GM18951 (cell line): ENCODE data around the gene FBXO34.
"Not testable (repeated sequence)": the region's sequence is repeated elsewhere in the genome, so short reads cannot be mapped to it uniquely, and the experiment has no call there.

Experiments
- POLR2A ChIP-seq: IDR thresholded peaks from 4 replicates; pipeline ENCODE4 v1.6.1; 2011; ENCODE audit warnings: mild to moderate bottlenecking; ENCODE audit not compliant: insufficient read length, insufficient read depth; ENCODE audit errors: extremely low read depth
- in situ Hi-C: fragments of 300-500 bp; cut with MboI; formaldehyde crosslinking; loops from one replicate; pipeline ENCODE4 v1.12.0; 2022; ENCODE audit warnings: low sequenced_read_pairs, mixed read lengths, inconsistent platforms; ENCODE audit not compliant: unreplicated experiment

FBXO34 gene

DNA sequence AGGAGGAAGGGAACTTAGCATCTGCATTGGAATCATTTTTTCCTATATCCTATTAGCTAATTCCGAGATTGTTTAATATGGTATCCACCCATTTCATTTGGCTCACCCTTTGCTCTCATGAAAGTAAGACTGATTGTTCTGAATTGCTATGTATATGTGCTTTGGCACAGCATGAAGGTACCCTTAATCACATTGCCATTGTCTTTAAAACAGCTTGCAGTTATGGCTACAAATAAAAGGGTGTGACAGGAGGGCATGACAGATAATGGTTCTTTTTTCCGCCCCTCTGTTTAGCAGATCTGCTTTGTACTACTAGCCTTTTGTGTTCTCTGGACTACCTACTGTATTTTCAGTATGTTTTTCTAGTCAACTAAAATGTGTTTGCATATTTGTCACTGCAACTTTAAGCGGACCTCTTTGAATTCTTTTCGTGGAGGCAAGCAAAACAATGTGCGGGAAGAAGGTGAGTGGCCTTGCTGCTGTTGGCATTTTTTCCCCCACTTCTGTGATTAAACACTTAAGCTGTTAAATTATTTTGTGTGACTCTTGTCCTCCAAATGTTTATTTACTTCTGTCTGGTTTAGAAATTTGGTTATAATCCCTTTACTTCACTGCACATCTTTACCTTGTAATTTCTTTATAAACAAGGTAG lies 35.8 kb downstream of the FBXO34 start:
- in situ Hi-C loops, result no loop called here
- no peak for TF ChIP-seq POLR2A

- in situ Hi-C loops, result no loop called here
- no peak for TF ChIP-seq POLR2A
Measured at GRCh38 chr14:55309154-55309553, 37.9 kb downstream of the FBXO34 start.

DNA sequence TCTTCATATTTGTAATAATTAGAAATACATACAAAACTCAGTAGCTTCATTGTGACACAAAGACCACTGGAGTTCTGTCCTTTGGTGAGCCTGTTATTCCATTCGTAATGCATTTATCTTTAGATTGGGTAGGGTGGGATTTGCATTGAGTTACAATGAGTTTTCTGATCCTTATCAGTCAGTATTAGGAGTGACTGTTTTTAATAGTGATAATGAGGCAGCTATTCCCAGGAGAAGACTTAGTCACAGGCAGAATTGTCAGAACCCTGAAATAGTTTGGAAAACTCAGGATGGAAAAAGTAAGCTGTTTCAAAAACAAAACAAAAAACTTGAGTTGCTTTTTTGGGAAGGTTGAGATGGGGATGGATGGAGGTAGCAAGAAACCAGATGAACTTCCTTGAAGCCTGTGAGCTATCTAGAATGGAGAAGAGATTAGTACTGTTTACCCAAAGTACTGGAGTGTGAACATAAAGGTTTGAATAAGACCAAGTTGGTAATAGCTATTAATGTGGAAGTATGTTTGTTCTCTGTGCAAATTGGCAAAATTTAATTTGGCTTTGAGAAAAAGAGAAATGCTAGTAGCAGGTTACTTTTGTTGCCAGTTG lies 38.6 kb downstream of the FBXO34 start:
- in situ Hi-C loops, result no loop called here

DNA sequence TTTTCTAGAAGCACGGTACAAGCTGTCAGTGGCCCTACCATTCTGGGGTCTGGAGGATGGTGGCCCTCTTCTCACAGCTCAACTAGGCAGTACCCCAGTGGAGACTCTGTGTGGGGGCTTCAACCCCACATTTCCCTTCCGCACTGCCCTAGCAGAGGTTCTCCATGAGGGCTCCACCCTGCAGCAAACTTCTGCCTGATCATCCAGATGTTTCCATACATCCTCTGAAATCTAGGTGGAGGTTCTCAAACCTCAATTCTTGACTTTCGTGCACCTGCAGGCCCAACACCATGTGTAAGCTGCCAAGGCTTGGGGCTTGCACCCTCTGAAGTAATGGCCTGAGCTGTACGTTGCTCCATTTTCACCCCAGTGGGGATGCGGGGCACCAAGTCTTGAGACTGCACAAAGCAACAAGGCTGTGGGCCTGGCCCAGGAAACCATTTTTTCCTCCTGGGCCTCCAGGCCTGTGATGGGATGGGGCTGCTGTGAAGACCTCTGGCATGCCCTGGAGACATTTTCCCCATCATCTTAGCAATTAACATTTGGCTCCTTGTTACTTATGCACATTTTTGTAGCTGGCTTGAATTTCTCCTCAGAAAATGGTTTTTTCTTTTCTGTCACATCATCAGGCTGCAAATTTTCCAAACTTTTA lies 41.3 kb downstream of the FBXO34 start:
- in situ Hi-C loops, result not testable (repeated sequence)

More for the DNA sequence above, 38.6 kb downstream of the FBXO34 start:
- no peak for TF ChIP-seq POLR2A

DNA sequence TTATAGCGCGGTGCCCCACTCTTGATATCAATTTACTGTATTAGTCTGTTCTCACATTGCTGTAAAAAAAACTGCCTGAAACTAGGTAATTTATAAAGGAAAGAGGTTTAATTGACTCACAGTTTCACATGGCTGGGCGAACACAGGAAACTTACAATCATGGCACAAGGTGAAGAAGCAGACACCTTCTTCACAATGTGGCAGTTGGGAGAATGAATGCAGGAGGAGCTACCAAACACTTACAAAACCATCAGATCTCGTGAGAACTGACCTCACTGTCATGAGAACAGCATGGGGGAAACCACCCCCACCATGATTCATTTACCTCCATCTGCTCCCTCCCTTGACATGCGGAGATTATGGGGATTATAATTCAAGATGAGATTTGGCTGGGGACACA lies 42.3 kb downstream of the FBXO34 start:
- in situ Hi-C loops, result no loop called here
- no peak for TF ChIP-seq POLR2A

DNA sequence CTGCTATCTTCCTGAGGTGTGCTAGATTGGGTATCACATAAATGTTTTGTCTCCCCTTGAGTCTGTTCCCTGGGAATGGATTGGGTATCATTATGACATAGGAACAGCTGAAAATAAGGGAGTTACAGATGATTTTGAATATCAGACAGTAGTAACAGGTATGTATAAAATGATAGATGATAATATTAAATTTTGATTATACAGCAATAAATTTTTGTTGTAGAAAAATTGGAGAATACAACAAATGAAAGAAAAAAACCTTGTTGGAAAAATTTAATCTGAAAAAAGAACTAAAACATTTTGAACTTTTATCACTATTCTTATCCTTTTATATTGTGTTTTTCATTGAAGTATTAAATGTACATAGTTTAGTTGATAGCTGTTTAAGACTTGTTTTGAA lies 43.2 kb downstream of the FBXO34 start:
- in situ Hi-C loops, result no loop called here

DNA sequence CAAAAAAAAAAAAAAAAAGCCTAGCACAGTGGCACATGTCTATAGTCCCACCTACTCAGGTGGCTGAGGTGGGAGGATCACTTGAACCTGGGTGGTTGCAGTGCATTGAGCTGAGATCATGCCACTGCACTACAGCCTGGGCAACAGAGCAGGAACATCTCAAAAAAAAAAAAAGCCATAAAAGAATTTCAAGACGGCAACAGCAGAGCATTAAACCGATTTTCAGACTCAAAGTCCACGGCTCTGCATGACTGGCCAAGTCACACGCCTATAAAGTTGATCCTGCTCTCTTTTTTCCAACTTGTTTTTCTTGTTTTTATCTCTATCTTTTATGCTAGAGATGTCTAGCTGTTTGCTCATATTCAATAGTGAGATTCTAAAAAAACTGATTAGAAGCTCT lies 45.3 kb downstream of the FBXO34 start:
- no peak for TF ChIP-seq POLR2A
- in situ Hi-C loops, result no loop called here

More for the DNA sequence above, 43.2 kb downstream of the FBXO34 start:
- TF ChIP-seq POLR2A, result no peak

DNA sequence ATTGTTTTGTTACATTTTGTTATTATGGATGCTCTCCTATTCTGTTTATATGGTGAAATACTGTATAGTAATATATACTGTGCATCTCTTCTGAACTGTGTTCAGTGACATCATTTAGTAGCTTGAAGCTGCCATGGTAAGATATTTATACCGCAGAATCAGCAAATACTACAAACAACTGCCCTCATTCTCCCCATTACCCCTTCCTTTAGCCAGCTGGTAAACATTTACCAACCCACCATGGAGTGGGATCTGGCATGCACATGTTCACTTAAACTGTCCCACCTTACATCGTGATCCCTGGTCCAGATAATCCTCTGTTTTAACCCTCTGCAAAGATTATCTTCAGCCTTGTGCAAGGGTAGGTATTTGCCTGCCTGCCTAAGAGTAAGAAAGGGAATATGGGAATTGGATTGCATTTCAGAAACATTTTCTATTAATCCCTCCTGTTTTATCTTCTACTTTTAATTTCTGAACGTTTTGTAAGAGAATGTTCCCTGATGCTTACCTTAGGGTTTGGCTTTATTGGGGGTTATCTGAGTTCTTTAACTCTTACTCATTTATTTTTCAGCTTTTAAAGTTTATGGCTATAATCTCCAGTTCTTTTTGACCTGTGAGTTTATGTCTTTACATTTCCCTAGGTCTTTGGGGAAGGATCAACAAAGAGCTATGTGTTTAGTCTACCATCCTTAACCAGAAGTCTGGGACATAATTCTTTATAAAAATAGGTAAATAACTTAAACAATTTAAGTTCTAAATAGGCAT lies 46.5 kb downstream of the FBXO34 start:
- in situ Hi-C loops, result no loop called here
- no peak for TF ChIP-seq POLR2A

- no peak for TF ChIP-seq POLR2A
Measured at GRCh38 chr14:55318694-55319093, 47.5 kb downstream of the FBXO34 start.

DNA sequence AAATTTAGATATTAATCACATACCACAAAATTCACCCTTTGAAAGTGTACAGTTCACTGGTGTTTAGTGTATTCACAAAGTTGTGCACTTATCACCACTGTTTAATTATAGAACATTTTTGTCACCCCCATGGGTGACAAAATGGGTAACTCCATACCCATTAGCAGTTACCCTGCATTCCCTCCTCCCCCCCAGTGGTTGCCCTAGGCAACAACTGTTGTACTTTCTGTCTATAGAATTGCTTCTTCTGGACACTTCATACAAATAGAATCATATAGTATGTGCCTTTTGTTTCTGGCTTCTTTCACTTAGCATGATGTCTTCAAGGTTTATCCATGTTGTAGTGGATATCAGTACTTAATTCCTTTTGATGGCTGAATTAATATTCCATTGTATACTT lies 52.7 kb downstream of the FBXO34 start:
- TF ChIP-seq POLR2A, result no peak
- in situ Hi-C loops, result no loop called here

More at GRCh38 chr14:55318694-55319093, 47.5 kb downstream of the FBXO34 start:
- in situ Hi-C loops, result no loop called here

DNA sequence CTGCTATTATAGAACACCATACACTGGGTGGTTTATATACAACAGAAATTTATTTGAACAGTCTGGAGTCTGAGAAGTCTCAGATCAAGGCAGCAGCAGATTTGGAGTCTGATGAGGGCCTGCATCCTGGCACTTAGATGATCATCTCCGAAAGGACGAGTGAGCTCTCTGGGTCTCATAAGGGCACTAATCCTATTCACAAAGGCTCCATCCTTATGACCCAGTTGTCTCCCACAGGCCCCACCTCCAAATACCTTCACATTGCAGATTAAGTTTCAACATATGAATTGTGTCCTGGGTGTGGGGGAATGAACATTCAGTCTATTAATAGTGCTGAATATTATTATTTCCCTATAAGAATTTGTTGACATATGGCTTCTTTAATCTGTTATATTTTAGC lies 53.6 kb downstream of the FBXO34 start:
- in situ Hi-C loops, result no loop called here
- TF ChIP-seq POLR2A, result no peak

DNA sequence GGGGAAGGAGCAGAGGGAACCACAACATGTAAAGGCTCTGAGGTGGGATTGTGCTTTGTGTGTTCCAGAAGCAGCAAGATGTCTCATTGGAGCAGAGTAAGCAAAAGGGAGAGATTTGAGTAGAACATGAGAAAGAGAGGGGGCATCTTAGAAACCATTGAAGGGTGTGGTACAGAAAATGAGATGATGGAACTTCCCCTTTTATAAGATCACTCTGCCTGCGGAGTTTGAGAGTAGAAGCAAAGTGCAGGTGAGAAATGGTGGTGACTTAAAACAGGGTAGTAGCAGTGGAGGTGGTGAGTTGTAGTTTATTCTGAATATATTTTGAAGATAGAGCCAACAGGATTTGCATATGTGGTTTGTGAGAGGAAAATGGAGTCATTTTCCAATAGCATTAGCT lies 56.0 kb downstream of the FBXO34 start:
- no peak for TF ChIP-seq POLR2A
- in situ Hi-C loops, result no loop called here

GRCh38 chr14:55328317-55328716 lies 57.1 kb downstream of the FBXO34 start:
- in situ Hi-C loops, result no loop called here
- TF ChIP-seq POLR2A, result no peak

DNA sequence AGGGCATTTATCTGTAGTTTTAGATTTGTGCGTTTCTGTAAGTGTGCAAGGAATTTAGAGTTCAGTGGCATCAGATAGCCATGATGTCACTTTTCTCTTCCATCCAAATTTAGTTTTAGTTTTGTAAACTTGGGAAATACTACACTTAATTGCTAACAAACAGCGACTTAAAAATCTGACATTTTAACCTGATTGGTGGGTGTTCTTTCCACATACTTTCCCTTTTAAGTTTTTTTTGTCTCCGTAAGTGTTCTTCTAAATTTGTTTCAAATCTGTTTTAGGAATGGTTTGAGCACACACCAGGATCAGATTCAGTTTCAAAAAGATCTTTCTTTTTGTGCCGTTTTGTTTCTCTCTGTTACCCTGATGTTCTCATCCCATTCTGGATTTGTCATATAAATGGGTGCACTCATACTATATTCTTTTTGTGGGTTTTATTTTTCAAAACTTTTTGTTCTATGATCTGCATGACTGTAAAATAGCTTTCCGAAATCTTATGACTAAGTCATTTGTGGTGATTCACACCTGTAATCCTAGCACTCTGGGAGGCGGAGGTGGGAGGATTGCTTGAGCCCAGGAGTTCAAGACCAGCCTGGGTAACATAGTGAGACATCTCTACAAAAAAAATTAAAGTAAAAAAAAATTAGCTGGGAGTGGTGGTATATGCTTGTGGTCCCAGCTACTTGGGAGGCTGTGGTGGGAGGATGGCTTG lies 58.9 kb downstream of the FBXO34 start:
- in situ Hi-C loops, result no loop called here
- TF ChIP-seq POLR2A, result no peak
